GM18907 (cell line): ENCODE results near the gene RNF130.

Experiments used
- ATAC-seq: cut with Tn5 transposase; IDR thresholded peaks from one replicate; pipeline ENCODE4 v1.9.1; 2021; ENCODE audit warnings: mild to moderate bottlenecking, moderate library complexity; ENCODE audit not compliant: unreplicated experiment

The RNF130 gene, protein sequence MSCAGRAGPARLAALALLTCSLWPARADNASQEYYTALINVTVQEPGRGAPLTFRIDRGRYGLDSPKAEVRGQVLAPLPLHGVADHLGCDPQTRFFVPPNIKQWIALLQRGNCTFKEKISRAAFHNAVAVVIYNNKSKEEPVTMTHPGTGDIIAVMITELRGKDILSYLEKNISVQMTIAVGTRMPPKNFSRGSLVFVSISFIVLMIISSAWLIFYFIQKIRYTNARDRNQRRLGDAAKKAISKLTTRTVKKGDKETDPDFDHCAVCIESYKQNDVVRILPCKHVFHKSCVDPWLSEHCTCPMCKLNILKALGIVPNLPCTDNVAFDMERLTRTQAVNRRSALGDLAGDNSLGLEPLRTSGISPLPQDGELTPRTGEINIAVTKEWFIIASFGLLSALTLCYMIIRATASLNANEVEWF

DNA sequence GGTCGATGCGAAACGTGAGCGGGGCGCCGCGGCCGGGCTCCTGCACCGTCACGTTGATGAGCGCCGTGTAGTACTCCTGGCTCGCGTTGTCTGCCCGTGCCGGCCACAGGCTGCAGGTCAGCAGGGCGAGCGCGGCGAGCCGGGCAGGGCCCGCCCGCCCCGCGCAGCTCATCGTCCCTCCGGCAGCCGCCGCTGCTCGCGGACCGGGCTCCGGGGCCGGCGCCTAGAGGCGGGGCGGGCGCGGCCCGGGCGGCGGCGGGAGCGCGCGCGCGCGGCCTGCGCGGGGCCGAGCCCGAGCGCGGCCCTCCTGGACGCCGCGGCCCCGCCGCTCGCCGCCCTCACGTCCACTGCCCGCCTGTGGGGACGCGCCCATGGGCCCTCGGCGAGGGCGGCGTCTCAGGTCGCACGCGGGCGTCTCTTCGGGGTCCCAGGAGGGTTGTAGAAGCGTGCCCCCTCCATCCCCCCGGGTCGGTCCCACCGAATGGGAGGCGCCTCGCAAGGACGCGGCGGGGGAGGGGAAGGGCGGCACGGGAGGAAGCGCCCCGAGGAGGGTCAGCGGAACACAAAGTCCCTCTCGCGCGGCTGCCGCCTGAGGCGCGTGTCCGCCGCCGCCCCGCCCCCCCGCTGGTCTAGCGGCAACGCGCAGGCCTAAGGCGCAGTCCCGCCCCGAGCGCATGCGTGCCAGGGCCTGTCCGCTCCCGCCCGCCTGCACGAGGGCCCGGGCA, at the start of gene RNF130:
TSS of gene RNF130 (minus strand) at position 229 of the 725 bp plus-strand sequence. CDS start at position 172, 57 bp downstream.
- peak; percentile 57 for ATAC-seq

DNA sequence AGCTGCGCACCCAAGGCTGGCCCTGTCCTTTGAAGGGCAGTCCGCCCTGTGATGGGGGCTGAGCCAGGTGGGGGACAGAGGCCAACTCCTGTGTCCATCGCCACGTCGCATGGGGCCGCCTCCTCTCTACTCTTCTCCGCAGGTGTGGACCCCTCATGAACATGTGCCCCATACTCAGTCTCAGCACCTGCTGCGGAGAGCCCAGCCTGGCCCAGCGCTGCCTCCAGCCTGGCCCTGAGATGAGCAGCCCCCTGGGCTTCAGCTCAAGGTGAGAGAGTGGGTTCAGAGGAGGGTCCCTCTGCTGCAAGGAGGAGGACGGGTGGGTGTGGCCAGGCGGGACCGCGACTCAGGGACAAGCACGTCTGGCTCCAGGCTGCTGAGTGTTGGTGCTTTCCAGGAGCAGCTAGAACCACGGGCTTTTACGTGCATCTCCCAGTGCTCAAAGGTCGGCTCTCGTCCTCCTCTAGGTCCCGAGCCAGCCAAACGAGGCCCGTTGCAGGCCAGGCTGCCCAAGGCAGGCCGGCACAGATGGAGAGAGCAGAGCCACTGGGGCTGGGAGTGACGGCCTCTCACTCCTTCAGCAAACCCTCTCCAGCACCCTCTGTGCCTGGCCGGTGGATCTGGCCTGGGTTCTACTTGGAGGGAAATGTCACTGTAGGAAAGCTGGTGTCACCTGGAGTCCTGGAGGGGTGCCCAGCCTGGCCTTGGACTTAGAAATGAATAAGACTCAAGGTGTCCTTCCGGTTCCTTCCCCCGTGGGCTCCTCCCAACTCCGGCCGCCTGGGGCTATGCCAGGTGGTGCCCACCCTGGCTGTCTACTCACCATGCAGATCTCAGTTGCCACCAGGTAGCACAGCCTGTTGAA, 48.9 kb upstream of the RNF130 start:
- ATAC-seq = no peak

DNA sequence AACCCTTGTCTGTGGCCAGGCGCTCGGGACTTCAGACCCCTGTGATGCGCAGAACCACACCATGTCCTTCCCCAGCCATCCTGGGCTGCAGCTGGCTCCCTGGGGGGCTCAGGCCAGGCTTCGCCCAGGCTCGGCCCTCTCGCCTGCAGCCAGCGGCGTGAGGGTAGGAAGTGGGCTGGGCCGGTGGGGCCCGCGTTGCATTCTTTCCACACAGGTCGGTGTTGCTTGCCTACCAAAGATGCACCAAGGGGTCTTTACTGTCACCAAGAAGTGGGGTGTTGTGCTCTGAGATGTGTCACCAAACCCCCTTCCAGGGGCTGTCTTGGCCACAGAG, 48.3 kb upstream of the RNF130 start:
- ATAC-seq = no peak

DNA sequence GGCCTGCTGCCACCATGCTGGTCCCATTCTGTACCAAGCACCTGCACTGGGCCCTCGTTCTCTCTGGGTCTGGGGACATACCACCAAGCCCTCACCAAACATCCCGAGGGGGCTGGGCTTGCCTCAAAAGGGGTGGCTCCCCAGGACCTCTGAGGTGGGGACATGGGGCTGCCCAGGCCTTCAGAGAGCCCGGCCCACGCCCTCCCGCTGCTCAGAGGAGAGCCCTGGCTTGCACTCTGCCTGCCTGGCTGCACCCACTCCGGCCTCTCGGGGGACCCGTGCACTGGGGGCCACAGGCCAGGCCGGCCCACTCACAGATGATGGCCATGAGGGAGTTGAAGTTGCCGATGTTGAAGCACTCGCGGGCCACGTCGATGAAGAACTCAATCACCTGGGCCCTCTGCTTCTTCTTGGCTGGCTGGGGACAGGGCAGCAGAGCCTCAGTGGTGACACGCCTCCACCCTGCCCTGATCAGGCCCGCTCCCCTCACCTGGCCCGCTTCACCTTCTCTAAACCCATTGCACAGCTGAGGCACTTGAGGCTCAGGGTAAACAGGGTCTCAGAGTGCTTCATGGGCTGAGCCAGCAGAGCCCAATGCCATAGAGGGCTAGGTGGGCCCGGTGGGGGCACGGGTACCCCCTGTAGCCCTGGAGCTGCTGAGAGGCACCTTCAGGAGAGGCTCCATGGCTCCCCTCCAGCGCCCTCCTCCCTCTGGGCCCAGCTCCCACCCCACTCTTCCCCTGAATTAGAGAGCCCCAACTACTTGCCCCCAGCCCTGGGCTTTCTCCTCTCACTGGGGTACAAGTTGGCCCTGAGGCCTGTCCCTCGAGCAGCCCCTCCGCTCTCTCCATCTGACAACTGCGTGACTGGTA, 47.7 kb upstream of the RNF130 start:
- no peak for ATAC-seq

DNA sequence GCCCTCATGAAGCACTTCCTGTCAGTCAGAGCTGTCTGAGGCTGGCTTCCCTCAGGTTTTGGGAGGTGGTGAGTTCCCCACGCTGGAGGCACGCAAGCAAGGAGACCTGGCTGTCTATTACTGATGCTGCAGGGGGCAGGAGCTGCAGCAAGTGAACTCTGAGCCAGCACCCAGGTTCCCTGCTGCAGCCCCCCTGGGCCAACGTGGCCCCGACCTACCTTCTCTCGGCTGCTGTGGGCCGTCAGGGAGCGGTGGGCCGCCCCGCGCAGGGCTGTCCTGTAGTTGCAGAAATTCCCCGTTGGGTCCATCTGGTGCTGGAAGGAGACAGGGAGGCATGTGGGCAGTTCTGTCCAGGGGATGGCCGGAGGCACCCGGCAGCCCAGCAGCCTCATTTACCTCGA, 46.8 kb upstream of the RNF130 start:
- ATAC-seq = no peak

DNA sequence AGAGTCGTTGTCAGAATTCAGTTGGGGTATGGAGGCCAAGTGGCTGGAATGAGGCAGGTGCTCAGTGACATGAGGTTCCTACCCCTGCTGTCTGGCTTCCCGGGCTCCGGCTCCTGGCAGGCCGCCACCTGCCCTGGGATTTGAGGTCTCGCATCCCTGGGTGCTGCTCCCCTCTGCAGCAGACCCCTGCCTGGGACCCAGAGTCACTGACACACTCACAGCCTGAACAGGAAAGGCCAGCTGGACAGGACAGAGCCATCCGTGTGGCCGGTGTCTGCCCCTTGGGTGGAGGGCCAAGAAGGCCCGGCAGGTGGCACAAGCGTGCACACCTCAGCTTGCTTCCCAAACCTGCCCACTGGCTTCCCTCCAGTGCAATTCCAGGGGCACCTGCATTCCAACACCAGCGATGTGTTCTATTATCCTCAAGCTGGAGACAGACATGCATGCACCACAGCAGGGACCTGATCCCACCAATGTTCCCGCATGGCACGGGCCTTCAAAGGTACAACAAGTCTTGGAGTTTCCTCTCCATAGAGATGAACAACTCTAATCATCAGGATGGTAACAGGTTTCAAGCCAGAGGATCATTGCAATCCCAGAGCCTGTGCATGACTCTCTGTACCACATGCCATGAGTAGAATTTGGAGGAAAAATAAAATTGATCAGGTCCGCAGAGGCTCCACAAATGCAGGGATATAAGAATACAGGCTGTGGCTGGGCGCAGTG, 45.6 kb upstream of the RNF130 start:
- no peak for ATAC-seq

DNA sequence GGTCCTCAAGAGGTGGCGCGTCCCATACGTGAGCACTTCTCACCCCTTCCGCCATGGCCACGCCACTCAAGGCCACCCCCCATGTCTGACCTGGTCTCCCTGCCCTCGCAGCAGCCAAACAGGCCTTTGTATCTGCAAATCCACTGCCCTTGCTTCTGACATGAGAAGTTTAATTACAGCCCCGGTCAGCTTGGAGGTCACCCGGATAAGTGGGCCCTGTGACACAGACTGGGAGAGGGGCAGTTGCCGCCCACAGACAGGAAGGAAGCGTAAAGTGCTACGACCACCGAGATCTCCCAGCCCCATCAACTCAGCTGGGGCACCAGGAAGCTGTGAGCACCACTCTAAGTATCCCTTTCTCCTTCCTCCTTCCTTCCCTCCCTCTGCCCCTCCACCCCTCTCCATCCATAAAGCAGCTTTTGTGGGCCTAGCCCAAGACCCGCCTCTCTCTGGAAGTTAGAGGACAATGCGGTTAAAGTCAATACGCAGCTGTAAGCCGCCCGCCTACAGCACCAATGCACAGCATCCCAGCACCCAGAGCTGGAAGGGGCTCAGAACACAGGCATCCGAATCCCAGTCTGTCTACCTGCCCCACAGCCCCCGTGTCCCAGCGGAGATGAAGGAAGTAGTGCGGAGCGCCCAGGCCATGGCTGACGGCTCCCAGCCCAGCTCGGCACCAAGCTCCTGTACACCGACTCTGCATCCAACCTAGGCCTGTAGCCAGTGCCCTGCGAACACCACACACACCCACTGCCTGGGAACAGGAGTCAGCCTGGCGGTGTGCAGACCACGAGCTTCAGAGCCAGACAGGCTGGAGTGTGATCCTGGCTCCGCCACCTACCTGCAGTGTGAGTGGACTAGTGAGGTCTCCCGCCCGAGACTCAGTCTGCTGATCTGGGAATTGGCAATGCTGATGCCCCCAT, 44.8 kb upstream of the RNF130 start:
- no peak for ATAC-seq

DNA sequence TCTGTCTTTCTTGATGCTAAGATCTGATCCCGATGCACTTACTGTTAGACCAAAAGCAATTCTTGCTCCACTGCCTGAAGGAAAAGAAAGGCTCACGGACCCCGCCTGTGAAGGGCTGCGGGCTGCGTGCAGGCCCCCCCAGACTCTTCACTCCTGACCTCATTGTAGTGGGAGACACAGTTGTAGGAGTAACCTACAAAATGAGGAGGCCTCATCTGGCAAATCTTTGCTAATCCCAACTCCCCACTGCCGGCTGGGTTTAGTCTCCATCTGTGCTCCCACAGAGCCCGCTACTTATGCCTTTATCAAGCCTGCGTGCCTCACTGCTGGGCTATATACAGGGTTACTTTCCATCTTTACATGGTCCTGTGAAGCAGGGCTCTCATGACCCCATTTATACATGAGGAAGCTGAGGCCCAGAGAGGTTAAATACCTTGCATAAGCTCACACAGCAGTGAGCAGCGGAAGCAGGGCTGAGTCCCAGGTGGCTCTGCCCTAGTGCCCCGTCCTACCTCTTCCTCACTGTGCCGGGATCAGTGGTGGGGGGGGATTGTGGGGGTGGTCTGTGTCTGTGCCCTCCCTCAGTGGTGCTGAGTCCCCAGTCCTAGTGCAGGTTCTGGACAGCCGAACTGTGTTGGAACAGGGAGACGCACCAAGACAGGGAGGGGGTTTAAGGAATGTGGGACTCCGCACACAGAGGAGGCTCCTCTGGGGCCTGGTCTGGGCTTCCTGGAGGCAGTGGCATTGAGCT, 43.9 kb upstream of the RNF130 start:
- no peak for ATAC-seq

DNA sequence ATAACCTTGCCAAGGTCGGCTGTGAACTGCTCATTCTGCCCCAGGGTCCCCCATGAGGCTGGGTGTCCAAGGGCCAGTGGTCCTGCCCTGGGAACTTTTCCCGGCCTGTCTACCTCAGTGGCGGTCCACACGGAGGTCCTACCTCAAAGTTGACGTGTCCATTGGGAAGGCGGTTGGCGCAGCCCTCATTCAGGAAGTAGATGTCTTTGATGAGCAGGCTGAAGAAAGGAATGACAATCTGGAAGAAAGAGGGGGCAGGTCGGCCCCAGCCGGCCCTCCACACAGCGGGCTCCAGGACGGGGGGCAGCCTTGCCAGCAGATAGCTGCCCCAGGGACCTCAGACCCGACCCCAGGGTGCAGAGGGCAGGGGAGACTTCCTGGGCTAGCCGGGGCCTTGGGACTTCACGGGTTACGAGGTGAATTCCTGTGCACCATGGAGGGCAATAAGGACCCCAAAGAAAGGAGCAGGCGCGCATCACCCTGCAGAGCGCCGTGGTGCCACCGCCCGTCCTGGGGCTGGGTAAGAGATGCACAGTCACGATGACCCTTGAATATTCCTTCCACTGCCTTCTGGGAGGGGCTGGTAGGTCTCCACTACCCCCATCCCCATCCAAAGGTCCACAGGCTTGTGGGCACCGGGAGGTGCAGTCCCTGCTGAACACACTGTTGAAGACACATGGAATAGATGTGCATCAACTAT, 42.9 kb upstream of the RNF130 start:
- ATAC-seq = no peak

DNA sequence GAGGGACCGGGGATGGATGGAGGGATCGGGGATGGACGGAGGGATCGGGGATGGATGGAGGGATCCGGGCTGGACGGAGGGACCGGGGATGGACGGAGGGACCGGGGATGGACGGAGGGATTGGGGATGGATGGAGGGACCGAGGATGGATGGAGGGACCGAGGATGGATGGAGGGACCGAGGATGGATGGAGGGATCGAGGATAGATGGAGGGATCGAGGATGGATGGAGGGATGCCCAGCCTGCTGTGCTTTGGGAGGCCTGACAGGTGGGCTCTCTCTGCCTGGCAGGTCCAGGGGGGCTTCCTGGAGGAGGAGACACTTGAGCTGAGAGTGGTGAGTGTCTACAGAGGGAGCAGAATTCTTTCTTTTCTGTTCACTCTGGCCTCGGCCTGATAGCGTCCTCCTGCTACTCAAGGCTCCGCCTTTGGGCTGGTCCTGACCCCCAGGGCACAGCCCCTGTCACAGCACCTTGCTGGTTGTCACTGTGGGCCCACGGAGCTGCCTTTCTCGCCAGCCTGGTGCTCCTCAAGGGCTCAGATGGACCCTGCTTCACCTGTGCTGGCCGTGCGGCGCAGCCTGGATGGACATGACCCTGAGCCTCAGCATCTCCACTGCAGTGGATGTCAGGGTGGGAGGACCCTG, 42.2 kb upstream of the RNF130 start:
- ATAC-seq = no peak

DNA sequence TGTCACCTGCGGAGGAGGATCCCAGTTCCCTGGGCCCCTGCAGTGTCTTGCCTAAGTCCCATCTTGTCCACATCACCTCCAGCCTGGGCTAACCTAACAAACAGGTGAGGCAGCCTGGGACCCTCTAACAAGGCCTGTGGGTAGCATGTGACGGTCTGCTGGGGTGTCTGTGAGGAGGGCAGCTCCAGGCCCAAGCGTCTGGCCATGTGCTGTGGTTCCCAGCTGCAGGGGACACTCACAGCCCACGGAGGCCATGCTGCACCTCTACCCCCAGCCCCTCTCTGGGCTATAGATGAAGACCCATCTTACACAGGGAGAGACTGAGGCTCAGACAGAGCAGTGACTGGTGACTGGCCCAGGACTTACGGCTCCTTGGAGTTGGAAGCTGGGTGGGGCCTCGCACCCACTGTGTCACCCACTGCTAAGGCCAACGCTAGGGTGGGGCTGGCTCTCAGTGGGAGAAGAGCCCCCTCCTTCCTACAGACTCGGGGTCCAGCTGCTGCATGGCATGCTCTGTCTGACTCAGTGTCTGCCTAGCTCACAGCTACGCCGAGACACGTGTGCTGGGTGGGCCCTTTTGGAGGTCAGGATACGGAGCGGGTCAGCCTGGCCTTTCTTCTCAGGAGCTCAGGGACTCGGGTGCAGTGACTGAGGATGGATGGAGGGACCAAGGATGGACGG, 40.8 kb upstream of the RNF130 start:
- no peak for ATAC-seq

DNA sequence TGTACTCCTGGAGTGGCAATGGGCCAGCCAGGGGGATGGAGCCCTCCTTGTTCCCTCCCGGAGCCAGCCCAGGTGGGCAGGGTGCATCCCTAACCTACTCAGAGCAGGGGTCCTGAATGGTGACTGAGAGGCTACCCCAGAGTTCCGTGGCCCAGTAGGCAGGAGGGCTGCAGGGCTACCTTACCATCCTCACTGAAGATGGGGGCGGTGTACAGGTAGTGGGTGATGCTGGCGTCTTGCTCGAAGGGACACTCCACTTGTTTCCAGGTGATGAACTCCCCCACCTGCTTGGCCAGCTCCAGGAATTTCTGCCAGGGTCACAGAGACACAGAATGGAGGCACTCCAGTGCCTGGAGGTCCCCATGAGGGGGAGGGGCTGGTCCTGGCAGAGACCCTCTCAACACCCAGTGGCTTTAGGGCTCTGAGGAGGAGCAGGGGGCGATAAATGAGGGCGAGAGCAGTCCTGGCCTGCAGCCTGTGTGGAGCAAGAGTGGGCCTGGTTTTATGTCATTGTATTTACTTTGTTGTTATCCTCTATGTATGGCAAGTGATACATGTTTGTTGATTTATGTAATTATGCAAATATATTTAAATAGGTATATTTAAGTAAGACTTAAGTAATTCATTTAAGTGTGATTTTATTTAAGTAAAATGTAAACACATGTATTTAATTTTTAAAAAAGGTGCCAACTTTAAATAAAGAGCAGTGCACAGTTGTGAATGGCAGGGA, 39.9 kb upstream of the RNF130 start:
- ATAC-seq = no peak

DNA sequence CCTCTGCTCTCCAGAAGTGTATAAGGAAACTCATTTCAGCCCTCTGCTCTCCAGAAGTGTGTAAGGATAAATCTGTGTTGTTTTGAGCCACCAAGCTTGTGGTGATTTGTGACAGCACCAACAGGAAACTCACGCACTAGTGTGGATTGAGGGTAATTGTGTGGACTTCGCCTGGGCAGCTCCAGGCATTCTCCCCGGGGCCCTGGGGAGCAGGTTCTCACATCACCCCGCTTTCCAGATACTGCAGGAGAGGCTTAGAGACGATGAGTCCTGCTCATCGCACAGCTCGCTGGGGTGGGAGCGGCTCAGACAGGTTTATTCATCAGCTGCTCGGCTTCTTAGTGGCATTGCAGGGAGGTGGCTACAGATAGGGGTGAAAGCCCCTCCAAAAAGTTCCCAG, 38.4 kb upstream of the RNF130 start:
- ATAC-seq = no peak

DNA sequence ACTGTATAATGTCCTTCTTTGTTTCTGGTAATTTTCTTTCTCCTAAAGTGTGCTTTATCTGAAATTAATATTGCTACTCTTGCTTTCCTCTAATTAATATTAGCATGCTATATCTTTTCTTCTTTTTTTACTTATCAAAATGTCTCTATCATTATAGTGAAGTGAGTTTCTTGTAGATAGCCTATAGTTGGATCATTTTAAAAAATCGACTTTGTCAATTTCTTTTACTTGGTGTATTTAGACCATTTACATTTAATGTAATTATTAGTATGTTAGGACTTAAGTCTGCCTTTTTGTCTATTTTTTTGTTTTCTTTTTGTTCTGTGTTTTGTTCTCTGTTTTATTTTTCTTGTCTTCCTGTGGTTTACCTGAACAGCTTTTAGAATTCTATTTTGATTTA, 35.4 kb upstream of the RNF130 start:
- ATAC-seq = no peak

DNA sequence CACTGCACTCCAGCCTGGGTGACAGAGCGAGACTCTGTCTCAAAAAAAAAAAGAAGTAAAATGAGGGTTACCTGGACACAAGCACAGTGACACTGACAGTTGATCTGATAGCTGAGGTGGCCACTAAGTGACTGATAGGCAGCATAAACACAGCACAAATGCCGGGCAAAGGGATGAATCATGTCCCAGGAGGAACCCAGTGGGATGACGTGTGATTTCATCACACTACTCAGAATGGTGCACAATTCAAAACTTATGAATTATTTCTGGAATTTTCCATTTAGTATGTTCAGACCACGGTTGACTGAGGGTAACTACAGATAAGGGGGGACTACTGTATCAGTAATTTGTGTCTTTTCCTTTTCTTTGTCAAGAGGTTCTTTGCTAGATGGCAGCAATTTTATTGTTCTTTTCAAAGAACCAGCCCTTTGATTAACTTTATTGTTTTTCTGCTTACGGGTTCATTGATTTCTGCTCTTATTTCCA, 34.3 kb upstream of the RNF130 start:
- no peak for ATAC-seq

DNA sequence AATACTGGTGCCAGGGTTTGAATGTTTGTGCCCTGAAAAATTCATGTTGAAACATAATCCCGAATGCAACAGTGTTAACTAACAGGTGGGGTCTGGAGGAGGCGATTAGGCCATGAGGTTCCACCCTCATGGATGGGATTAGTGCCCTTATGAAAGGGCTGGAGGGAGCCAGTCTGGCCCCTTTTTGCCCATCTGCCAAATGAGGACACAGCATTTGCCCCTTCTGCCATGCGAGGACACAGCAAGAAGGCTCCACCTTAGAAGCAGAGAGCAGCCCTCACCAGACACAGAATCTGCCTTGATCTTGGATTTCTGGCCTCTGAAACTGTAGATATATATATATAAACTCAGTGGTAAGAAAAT, 32.6 kb upstream of the RNF130 start:
- ATAC-seq = no peak
